Activated CD4-positive, alpha-beta T cell treated with anti-CD3 and anti-CD28 coated beads, Interleukin-2, amount 50 U/mL, for 1 hour (primary cell): ENCODE data around the gene PLEKHO2.

ENCODE experiments used
- DNase-seq: peaks from one replicate; pipeline ENCODE4 v3.0.0-alpha.2; 2020

The PLEKHO2 gene

DNA sequence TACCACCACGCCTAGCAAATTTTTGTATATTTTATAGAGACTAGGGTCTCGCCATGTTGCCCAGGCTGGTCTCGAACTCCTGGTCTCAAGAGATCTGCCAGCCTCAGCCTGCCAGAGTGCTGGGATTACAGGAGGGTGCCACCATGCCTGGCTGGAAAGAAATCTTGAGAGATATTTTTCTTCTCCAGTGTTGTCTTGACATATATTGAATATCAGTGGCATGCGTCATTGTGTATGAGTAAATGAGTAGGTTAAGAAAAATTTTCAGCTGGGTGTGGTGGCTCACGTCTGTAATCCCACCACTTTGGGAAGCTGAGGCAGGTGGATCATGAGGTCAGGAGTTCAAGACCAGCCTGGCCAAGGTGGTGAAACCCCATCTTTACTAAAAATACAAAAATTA lies 12.7 kb upstream of the PLEKHO2 start:
- no peak for DNase-seq

DNA sequence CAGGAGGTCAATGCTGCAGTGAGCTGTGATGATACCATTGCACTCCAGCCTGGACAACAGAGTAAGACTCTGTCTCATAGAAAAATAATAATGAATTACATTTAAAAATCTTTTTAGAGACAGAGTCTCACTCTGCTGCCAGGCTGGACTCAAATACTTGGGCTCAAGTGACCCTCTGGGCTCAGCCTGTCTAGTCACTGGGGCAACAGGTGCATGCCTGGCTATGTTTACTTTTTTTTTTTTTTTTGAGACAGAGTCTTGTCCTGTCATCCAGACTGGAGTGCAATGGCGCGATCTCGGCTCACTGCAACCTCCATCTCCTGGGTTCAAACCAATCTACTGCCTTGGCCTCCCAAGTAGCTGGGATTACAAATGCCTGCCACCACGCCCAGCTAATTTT lies 8.0 kb upstream of the PLEKHO2 start:
- DNase-seq, result no peak

GRCh38 chr15:64836023-64836536 lies 5.6 kb upstream of the PLEKHO2 start:
- DNase-seq, result no peak

DNA sequence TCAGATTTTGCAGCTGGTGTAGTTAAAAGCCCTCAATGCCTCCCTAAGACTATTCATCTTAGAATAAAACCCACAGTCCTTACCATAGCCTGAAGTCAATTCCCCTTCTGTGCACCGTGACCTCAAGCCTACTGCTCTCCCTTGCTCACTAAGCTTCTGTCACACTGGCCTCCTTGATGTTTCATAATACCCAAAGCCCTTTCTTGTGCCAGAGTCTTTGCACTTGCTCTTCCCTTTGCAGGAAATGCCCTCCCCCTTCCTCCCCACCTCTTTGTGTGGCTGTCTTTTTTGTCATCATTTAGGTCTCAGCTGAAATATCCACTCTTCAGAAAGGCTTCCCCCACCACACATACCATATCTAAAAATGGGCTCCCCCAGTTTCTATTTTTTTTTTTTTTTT lies 4.2 kb upstream of the PLEKHO2 start:
- DNase-seq, result peak; percentile 25

GRCh38 chr15:64841060-64841343 lies 713 bp upstream of the PLEKHO2 start:
- DNase-seq, result no peak

- no peak for DNase-seq
Observed at GRCh38 chr15:64842096-64842939, 603 bp downstream of the PLEKHO2 start.

- DNase-seq, result no peak
Observed at GRCh38 chr15:64842986-64843561, 1.4 kb downstream of the PLEKHO2 start.

DNA sequence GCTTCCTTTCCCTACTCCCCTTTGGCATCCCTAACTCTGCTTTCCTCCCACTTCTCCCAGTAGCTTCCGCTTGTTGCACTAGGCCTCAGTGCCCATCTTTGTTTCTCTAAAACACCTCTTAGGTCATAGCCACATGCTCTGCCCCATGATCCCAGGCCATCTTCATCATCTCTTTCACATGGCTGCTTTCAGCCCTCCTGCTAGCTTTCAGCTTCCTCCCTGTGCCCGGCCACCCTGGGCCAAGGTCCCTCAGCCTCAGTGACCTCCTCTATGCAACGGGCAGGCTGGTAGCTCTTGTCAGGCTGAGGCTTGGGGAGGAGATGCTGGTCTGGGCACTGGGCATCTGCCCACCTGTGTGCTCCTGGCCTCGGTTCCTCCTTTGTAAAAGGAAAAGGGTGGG lies 2.3 kb downstream of the PLEKHO2 start:
- DNase-seq, result no peak

DNA sequence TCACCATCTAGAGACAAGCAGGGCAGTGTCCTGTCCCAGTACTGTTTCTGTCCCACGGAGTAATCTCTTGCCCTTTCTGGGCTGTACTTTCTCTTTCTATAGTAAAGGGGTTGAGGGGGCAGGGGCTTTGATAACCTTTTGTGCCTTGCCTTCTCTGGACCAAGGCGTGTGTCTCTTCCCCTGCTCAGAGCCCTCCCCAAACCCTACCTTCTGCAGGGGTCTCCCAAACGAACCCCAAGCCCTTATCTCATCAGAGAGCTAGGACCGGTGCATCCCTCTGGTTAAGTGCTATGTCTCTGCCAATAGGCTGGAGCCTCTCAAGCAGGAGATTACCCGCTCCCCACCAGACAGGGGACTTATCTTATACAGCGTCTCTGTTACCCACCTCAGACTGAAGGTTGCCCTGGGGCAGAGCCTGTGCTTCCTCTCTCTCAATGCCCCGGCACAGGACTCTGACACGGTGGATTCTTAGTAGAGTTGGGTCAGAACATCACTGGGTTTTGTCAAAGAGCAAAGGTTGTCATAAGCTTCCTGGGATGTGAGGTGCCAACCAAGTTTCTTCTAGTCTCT lies 2.9 kb downstream of the PLEKHO2 start:
- no peak for DNase-seq

GRCh38 chr15:64845183-64845611 lies 3.5 kb downstream of the PLEKHO2 start:
- no peak for DNase-seq

GRCh38 chr15:64845831-64846595 lies 4.3 kb downstream of the PLEKHO2 start:
- no peak for DNase-seq

- no peak for DNase-seq
Observed at GRCh38 chr15:64847016-64847415, 5.3 kb downstream of the PLEKHO2 start.

DNA sequence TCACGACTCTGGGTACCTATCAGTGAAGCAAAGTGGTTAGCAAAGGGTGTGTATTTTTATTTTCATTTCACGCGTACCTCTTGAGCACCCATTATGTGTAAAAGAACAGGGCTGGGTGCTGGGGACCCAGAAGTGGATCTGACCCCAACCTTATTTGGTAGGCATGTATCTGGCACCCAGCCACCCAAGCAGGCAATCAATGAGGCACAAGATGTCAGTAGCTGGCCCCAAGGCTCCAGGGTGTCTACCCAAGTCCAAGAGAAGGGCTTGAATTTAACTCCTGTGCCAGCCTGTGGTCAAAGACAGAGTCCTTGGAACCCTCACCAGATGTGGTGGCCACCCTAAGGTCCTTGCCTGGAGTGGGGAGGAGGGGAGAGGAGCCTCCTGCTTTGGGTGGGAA lies 5.7 kb downstream of the PLEKHO2 start:
- no peak for DNase-seq

GRCh38 chr15:64847876-64848716 lies 6.4 kb downstream of the PLEKHO2 start:
- no peak for DNase-seq

- no peak for DNase-seq
Observed at GRCh38 chr15:64850778-64851502, 9.2 kb downstream of the PLEKHO2 start.

GRCh38 chr15:64851503-64851840 lies 9.8 kb downstream of the PLEKHO2 start:
- no peak for DNase-seq

- DNase-seq, result no peak
Observed at GRCh38 chr15:64854041-64854440, 12.3 kb downstream of the PLEKHO2 start.

- no peak for DNase-seq
Observed at GRCh38 chr15:64854526-64854925, 12.8 kb downstream of the PLEKHO2 start.

DNA sequence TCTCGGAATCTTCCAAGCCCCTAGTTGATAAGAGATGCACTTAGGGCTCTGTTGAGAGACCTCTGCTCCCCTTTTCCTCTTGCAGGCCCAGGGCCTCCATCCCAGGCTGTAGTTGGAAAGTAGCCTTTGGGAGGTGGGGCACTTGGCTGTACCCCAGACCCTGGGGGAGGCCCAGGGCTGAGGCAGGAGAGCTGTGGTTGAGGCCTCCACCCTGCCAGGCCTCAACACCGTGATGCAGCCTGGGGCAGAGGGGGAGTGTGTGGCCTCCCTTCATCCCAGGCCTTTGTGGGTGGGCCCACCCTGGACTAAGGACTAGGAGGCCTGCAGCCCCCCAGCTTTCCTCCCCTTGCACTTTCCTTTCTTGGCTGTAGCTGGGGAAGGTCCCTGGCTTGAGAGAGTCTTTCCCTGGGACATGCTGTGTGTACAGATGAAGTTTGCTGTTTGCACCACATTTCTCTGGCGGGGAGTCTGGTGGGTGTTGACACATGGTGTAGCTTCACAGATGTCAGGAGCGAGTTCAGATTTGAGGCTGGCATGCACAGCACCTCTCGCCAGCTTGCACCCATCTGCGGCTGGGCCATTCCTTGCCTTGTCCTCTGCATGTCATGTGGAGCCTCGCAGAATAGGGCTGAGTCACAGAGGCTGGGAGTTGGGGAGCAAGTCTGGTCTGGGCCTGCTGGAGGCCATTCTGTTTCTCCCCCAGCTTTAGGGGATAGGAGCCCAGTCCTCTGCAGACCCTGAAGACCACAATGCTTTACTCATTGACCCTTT lies 13.7 kb downstream of the PLEKHO2 start:
- DNase-seq, result no peak

DNA sequence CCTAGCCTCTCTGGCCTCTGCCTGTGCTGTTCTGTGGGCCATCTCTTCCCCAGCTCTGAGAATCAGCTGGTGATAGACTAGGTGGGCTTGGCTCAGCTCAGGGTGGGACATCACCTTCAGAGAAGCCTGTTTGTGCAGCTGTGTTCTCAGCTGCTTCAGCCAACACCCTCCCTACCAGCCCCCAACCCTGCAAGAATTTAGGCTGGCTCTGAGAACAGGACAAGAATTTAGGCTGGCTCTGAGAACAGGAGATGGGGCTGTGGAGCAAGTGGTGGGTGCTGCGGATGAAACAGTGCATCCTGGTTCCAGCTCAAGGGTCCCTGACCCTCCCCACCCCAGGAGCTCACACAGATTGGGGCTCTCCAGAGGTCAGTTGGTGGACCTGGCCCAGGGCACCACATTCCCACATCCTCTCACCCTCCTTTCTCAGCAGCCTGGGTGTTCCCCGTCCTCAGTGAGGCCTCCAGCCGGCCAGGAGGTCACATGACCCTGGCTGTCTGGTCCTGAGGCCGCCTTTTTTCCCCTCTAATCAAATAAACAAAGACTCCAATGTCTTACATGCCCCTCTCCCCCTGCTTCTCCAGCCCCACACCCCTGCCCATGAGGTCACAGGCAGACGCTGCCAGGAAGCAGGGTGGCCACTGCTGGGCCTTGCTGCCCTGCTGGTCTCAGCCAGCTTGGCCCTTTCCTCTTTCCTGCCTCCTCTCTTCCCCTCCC lies 14.9 kb downstream of the PLEKHO2 start:
- no peak for DNase-seq

GRCh38 chr15:64857421-64857820 lies 15.7 kb downstream of the PLEKHO2 start:
- DNase-seq, result no peak
